ENCODE results near the gene GRM8. TPM values are rescaled to one million over a fixed set of nuclear protein-coding genes. Genes with fewer than 3 reads are reported as not detected.

The GRM8 gene
- total and polyA plus RNA-seq, 8 donors, result 0.11 to 1.2 (median 0.89) TPM

- ATAC-seq (no peak), FAIRE-seq (no peak), DNase-seq (no peak)
- H3K4me3 ChIP-seq, result no peak overlapping the region
- H3K27me3 ChIP-seq, result no peaks in the 10 kb centered on the region
- no peak overlapping the region for H3K27ac ChIP-seq
- no peaks in the 10 kb centered on the region for H3K9me3 ChIP-seq
- TF ChIP-seq, protein P1, sequence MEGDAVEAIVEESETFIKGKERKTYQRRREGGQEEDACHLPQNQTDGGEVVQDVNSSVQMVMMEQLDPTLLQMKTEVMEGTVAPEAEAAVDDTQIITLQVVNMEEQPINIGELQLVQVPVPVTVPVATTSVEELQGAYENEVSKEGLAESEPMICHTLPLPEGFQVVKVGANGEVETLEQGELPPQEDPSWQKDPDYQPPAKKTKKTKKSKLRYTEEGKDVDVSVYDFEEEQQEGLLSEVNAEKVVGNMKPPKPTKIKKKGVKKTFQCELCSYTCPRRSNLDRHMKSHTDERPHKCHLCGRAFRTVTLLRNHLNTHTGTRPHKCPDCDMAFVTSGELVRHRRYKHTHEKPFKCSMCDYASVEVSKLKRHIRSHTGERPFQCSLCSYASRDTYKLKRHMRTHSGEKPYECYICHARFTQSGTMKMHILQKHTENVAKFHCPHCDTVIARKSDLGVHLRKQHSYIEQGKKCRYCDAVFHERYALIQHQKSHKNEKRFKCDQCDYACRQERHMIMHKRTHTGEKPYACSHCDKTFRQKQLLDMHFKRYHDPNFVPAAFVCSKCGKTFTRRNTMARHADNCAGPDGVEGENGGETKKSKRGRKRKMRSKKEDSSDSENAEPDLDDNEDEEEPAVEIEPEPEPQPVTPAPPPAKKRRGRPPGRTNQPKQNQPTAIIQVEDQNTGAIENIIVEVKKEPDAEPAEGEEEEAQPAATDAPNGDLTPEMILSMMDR (IDR thresholded peaks at IDR 0.05), result no peak
- H3K4me1 ChIP-seq, result no peaks in the 10 kb centered on the region
- H3K36me3 ChIP-seq, result no peaks in the 10 kb centered on the region
- intact Hi-C loops (cut with DNase I), result no loop called here
Observed at GRCh38 chr7:126845331-126845730, 407.4 kb downstream of the GRM8 start.

DNA sequence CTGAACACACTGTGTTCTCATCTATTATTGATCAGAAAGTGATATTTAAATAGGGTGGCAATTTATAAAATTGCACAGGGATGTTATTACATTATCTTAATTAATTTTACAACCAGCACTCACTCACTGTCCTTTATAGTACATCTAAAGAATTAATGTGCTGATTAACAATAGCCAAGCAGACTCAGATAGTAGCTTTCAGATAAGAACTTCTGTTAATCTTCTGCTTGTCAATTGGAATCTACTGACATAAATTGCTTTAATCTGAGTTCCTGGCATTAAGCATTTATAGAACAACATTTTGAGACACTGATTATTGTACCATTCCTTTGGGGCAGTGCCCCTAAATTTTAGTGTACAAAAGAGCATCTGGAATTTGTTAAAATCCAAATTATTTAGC is 408.9 kb downstream of the GRM8 start:
- no peak for ATAC-seq
- intact Hi-C loops (cut with DNase I), result no loop called here
- H3K4me3 ChIP-seq, result no peak overlapping the region
- no peaks in the 10 kb centered on the region for H3K27me3 ChIP-seq
- no peaks in the 10 kb centered on the region for H3K9me3 ChIP-seq
- H3K27ac ChIP-seq, result no peak overlapping the region
- FAIRE-seq, result no peak
- no peak for DNase-seq
- no peaks in the 10 kb centered on the region for H3K36me3 ChIP-seq
- TF ChIP-seq, protein P1 (IDR thresholded peaks at IDR 0.05), result no peak
- no peaks in the 10 kb centered on the region for H3K4me1 ChIP-seq

DNA sequence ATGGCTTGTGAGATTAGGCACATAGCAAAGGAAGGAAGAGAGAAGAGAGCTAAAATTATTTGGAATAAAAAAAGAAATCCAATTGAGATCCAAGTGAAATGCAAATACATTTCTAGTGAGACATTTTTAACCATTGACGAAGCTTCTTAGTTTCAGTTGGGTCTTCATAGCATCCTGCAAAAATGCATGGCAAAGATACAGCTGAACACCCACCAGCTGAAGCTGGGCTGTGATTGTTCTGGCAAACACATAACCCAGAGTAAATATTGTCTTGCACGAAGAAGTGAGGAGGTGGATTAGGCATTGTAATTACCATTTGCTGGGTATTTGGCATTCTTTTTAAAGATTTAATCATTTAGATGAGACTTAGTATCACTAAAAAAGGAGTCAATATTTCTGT is 409.4 kb downstream of the GRM8 start:
- Histone ChIP-seq H3K9me3 (no peaks in the 10 kb centered on the region), H3K27ac (no peak overlapping the region), H3K4me1 (no peaks in the 10 kb centered on the region), H3K36me3 (no peaks in the 10 kb centered on the region), H3K27me3 (no peaks in the 10 kb centered on the region), H3K4me3 (no peak overlapping the region)
- FAIRE-seq (no peak), ATAC-seq (no peak), DNase-seq (no peak)
- intact Hi-C loops (cut with DNase I), result no loop called here
- WGBS, 2 donors, result 34 to 46% methylated on average over 2 of the region's 2 CpGs
- TF ChIP-seq, protein P1 (IDR thresholded peaks at IDR 0.05), result no peak

- ATAC-seq, result no peak
- H3K4me1 ChIP-seq, result no peaks in the 10 kb centered on the region
- TF ChIP-seq, protein P1 (IDR thresholded peaks at IDR 0.05), result no peak
- H3K4me3 ChIP-seq, result no peak overlapping the region
- H3K27ac ChIP-seq, result no peak overlapping the region
- no peak for FAIRE-seq
- H3K36me3 ChIP-seq, result no peaks in the 10 kb centered on the region
- H3K27me3 ChIP-seq, result no peaks in the 10 kb centered on the region
- WGBS, 2 donors, result 73 to 92% methylated on average over 1 of the region's 1 CpG
- H3K9me3 ChIP-seq, result no peaks in the 10 kb centered on the region
- intact Hi-C loops (cut with DNase I), result no loop called here
- no peak for DNase-seq
Observed at GRCh38 chr7:126842451-126842850, 410.3 kb downstream of the GRM8 start.

DNA sequence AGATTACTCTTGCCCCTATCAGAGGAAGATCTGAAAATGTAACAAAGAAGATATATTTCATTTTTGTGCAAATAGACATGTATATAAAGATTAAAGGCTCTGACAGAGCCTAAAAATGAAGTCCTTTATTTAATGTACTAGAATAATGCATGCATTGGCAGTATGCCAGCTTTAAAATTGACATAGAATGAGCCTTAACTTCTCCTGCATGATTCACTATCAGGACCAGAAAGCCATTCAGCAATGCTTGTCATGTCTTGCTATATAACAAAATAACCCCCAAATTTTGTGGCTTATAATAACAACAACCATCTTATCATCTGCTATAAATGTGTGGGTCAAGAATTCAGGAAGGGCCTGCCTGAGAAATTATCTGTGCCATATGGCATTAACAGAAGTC is 411.9 kb downstream of the GRM8 start:
- Histone ChIP-seq H3K36me3 (no peaks in the 10 kb centered on the region), H3K4me1 (no peaks in the 10 kb centered on the region), H3K27ac (no peak overlapping the region), H3K4me3 (no peak overlapping the region), H3K9me3 (no peaks in the 10 kb centered on the region), H3K27me3 (no peaks in the 10 kb centered on the region)
- no peak for ATAC-seq
- no peak for FAIRE-seq
- intact Hi-C loops (cut with DNase I), result no loop called here
- DNase-seq, result no peak
- TF ChIP-seq, protein P1 (IDR thresholded peaks at IDR 0.05), result no peak
